ENCODE data around the gene FA2H.
"Not testable (repeated sequence)": the region's sequence is repeated elsewhere in the genome, so short reads cannot be mapped to it uniquely, and the experiment has no call there.

Gene FA2H

GRCh38 chr16:74695450-74696422 lies 78.9 kb downstream of the FA2H start:
- 0 out of 2 replicates have a peak, but pooled peaks have one; percentile 36 for TF ChIP-seq POLR2AphosphoS5 (IDR thresholded peaks at IDR 0.05; ENCODE audit: low read depth, low read length)
- no peak for TF ChIP-seq TAF1 (IDR thresholded peaks at IDR 0.05; ENCODE audit: borderline replicate concordance, low read depth, low read length)
- peak; percentile 65; the same call in 1 of the 2 replicates for TF ChIP-seq POLR2A (IDR thresholded peaks at IDR 0.05; ENCODE audit: low read depth, low read length)
- peak; percentile 72 for DNase-seq (ENCODE audit: insufficient read length)
- peak; percentile 86 for FAIRE-seq

DNA sequence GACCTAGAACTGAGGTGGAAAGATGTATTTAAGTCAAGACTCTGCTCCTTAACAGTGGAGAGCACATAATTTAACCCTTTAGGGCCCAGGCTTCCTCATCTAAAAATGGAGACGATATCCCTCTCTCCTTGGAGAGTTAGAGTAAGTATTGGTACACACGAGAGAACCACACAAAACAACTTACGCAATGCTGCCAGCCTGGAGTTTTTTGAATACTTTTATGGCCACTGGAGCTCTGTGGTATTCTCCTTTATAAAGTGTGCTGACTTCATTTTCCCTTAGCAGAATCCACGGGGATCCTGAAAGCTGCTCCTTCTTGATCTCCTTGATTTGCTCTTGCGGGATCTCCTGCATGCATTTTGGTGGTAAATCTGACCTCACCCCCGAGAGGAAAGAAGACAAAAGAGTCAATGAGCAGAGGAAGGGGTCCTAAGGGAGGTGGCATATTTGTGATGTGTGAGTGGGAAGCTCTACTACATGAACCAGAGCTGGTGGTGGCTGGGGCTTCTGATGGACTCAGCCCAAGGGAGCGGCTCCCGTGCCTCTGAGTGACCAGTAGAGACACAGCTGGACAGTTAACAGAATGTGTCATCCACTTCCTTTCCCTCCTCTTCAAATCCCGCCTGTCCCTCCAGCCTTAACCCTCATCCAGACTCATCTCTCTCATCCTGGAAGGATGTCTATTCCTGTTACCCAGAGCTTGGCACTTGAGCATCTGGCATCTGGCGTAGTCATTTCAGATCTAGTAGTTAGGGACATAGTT lies 83.3 kb downstream of the FA2H start:
- no peak for DNase-seq (ENCODE audit: insufficient read length)
- TF ChIP-seq POLR2A (IDR thresholded peaks at IDR 0.05; ENCODE audit: low read depth, low read length): no peak
- TF ChIP-seq TAF1 (IDR thresholded peaks at IDR 0.05; ENCODE audit: borderline replicate concordance, low read depth, low read length): no peak
- TF ChIP-seq POLR2AphosphoS5 (IDR thresholded peaks at IDR 0.05; ENCODE audit: low read depth, low read length): no peak
- no peak for FAIRE-seq

DNA sequence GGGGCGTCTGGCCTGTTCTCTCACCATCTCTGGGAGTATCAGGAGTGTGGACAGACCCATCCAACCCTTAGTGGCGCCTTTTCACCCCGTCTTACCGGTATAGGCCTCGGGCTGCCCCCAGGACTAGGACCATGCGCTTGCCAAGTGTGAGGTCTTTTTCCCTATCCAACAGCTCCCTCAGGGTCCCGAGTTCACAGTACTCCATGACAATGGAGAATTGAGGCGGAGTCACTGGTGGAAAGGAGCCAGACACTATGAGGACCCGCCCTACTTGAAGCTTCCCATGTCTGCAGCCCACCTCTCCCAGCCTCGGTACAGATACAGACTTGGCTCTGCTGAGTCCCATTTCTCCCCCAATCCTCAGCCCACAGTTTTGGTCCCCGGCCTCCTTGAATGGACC lies 92.1 kb downstream of the FA2H start:
- FAIRE-seq: no peak
- no peak for DNase-seq (ENCODE audit: insufficient read length)
- TF ChIP-seq POLR2A (IDR thresholded peaks at IDR 0.05; ENCODE audit: low read depth, low read length) (no peak), POLR2AphosphoS5 (IDR thresholded peaks at IDR 0.05; ENCODE audit: low read depth, low read length) (no peak), TAF1 (IDR thresholded peaks at IDR 0.05; ENCODE audit: borderline replicate concordance, low read depth, low read length) (no peak)

- no peak for DNase-seq (ENCODE audit: insufficient read length)
- FAIRE-seq: no peak
- no peak for TF ChIP-seq TAF1 (IDR thresholded peaks at IDR 0.05; ENCODE audit: borderline replicate concordance, low read depth, low read length)
- no peak for TF ChIP-seq POLR2A (IDR thresholded peaks at IDR 0.05; ENCODE audit: low read depth, low read length)
- TF ChIP-seq POLR2AphosphoS5 (IDR thresholded peaks at IDR 0.05; ENCODE audit: low read depth, low read length): no peak
These were observed 93.9 kb downstream of the FA2H start for GRCh38 chr16:74680681-74681080.

DNA sequence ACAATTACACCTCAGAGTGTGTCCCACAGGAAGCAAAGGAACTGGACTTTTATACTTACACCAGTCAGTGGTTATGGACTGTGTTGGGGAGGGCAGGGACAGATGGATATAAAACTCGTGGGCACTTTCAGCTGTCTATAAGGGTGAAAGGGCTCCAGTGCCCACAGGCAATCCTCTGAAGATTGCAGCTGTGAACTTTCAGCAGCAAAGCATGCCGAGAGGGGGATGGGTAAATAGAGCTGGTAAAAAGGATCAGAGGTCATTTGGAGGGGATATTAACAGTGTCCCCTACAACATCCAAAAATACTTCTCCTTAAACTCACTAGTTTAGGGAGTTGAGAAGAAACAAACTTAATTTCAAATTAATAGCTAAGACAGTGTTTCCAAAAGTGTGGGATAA lies 94.6 kb downstream of the FA2H start:
- TF ChIP-seq POLR2A (IDR thresholded peaks at IDR 0.05; ENCODE audit: low read depth, low read length) (no peak), TAF1 (IDR thresholded peaks at IDR 0.05; ENCODE audit: borderline replicate concordance, low read depth, low read length) (no peak), POLR2AphosphoS5 (IDR thresholded peaks at IDR 0.05; ENCODE audit: low read depth, low read length) (no peak)
- FAIRE-seq (no peak), DNase-seq (ENCODE audit: insufficient read length) (no peak)

- DNase-seq (ENCODE audit: insufficient read length) (no peak), FAIRE-seq (no peak)
- TF ChIP-seq POLR2AphosphoS5 (IDR thresholded peaks at IDR 0.05; ENCODE audit: low read depth, low read length): no peak
- TF ChIP-seq POLR2A (IDR thresholded peaks at IDR 0.05; ENCODE audit: low read depth, low read length): no peak
- TF ChIP-seq TAF1 (IDR thresholded peaks at IDR 0.05; ENCODE audit: borderline replicate concordance, low read depth, low read length): no peak
These were observed 96.8 kb downstream of the FA2H start for GRCh38 chr16:74677868-74678267.

- no peak for TF ChIP-seq POLR2A (IDR thresholded peaks at IDR 0.05; ENCODE audit: low read depth, low read length)
- no peak for TF ChIP-seq POLR2AphosphoS5 (IDR thresholded peaks at IDR 0.05; ENCODE audit: low read depth, low read length)
- TF ChIP-seq TAF1 (IDR thresholded peaks at IDR 0.05; ENCODE audit: borderline replicate concordance, low read depth, low read length): no peak
- FAIRE-seq: no peak
- DNase-seq (ENCODE audit: insufficient read length): no peak
These were observed 100.7 kb downstream of the FA2H start for GRCh38 chr16:74673876-74674275.

DNA sequence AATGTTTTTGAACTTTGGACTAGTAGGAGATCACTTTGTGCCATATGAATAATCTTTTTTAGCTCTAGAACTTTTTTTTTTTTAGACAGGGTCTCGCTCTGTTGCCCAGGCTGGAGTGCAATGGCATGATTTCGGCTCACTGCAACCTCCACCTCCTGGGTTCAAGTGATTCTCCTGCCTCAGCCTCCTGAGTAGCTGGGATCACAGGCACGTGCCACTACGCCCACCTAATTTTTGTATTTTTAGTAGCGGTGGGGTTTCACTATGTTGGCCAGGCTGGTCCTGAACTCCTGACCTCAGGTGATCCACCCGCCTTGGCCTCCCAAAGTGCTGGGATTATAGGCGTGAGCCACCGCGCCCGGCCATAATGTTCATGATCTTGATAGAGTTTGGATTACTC lies 105.7 kb downstream of the FA2H start:
- FAIRE-seq: not testable (repeated sequence)

DNA sequence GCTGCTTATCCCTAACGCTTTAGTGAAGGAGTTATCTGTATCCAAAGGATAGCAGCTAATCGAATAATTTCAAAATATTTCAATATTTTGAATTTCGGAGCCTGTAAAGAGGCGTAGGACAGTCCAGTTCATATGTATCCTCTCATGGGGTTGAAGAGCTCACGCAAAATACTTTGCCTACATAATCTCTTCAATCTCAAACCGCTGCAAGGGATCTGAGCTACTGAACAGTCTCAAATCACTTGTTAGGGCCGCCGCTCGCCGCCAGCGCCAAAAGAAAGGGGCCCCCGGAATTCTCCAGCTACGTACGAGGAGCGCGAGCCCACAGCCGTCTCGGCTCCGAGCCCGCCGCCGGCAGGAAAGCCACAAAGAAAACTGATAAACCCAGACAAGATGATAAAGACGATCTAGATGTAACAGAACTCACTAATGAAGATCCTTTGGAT lies 107.3 kb downstream of the FA2H start:
- DNase-seq (ENCODE audit: insufficient read length): no peak
- no peak for FAIRE-seq
- TF ChIP-seq TAF1 (IDR thresholded peaks at IDR 0.05; ENCODE audit: borderline replicate concordance, low read depth, low read length): no peak
- no peak for TF ChIP-seq POLR2AphosphoS5 (IDR thresholded peaks at IDR 0.05; ENCODE audit: low read depth, low read length)
- TF ChIP-seq POLR2A (IDR thresholded peaks at IDR 0.05; ENCODE audit: low read depth, low read length): no peak

More for the DNA sequence above, 105.7 kb downstream of the FA2H start:
- not testable (repeated sequence) for DNase-seq (ENCODE audit: insufficient read length)

DNA sequence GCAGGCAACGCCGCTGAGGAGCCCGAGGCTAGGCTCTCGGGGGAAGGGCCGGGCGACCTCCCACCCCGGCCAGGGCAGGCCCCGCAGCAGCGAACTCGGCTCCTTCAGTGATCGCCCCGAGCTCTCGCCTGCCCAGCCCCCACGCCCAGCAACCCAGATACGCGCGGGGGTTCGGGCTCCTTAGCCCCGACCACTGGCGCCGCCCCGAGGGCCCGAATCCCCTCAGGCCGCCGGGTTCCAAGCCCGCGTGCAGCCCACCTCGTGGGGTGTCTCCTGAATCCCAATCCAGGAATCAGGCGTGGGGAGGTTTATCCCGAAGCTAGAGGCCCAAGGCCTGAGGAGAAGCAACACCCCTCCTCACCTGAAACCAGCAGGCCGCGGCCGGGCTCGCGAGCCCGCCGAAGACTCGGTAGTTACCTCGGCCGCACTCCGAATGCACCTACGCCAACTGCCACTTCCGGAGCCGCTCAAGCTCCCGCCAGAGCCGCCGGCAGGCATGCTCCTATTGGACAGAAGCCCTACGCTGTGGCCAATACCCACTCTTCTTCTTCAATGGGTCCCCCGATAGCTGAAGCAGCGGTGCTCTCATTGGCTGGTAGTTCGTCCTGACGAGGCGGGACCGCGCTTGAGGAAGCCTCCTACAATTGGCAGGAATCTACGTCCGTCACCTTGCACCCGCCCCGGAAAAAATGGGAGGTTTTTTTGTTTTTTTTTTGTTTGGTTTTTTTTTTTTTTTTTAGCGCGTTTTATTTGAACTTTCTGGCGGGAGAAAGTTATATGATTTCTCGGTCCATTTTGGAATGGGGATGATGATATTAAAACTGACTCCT lies 108.0 kb downstream of the FA2H start, which contains the start of gene RFWD3:
RFWD3 (minus strand) TSS at position 453 of the 830 bp plus-strand sequence. CDS start 5,428 bp downstream, outside the sequence.
- peak; percentile 97 for DNase-seq (ENCODE audit: insufficient read length)
- peak; percentile 94 for FAIRE-seq
- TF ChIP-seq TAF1 (IDR thresholded peaks at IDR 0.05; ENCODE audit: borderline replicate concordance, low read depth, low read length) (peak; percentile 95), POLR2AphosphoS5 (IDR thresholded peaks at IDR 0.05; ENCODE audit: low read depth, low read length) (peak; percentile 93), POLR2A (IDR thresholded peaks at IDR 0.05; ENCODE audit: low read depth, low read length) (peak; percentile 95)

DNA sequence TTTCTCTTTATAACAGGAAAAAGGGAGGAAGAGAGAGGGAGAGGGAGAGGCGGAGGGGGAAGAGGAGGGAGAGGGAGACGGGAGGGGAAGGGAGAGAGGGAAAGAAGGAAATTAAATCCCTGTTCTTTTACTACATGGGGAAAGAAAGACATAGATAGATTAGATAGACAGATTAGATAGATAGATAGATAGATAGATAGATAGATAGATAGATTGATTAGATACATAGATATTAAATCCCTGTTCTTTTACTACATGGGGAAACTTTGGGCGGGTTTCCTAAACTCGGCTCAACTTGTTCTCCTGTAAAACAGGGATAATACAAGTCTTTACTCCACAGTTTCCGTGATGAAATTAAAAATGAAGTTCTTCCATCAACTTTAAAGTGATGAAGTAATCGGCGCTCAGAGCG lies 108.6 kb downstream of the FA2H start:
- TF ChIP-seq POLR2AphosphoS5 (IDR thresholded peaks at IDR 0.05; ENCODE audit: low read depth, low read length) (no peak), TAF1 (IDR thresholded peaks at IDR 0.05; ENCODE audit: borderline replicate concordance, low read depth, low read length) (no peak), POLR2A (IDR thresholded peaks at IDR 0.05; ENCODE audit: low read depth, low read length) (no peak)
- no peak for DNase-seq (ENCODE audit: insufficient read length)
- FAIRE-seq: no peak

Data from GM12892 (cell line).